ENCODE measurements around the gene BBC3.

DNA sequence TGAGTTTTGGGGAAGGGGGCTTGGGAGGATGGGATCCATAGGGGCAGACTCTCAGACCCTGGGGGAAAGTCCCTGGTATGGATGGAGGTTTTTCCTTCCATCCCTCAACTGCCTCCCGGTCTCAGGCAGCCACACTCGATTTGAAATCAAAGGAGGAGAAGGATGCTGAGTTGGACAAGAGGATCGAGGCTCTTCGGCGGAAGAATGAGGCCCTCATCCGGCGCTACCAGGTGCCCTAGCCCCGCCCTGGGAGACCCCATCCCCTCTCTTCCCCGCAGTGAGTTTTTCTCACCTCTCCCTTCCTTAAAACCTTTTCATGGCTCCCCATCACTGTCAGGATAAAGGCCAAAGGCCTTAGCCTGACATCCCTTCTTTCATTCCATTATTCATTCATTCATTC, 27.4 kb upstream of the BBC3 start:
- TF ChIP-seq, protein P1, sequence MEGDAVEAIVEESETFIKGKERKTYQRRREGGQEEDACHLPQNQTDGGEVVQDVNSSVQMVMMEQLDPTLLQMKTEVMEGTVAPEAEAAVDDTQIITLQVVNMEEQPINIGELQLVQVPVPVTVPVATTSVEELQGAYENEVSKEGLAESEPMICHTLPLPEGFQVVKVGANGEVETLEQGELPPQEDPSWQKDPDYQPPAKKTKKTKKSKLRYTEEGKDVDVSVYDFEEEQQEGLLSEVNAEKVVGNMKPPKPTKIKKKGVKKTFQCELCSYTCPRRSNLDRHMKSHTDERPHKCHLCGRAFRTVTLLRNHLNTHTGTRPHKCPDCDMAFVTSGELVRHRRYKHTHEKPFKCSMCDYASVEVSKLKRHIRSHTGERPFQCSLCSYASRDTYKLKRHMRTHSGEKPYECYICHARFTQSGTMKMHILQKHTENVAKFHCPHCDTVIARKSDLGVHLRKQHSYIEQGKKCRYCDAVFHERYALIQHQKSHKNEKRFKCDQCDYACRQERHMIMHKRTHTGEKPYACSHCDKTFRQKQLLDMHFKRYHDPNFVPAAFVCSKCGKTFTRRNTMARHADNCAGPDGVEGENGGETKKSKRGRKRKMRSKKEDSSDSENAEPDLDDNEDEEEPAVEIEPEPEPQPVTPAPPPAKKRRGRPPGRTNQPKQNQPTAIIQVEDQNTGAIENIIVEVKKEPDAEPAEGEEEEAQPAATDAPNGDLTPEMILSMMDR (IDR thresholded peaks at IDR 0.05): no peak
- TF ChIP-seq POLR2A (IDR thresholded peaks at IDR 0.05) (no peak), POLR2AphosphoS5 (IDR thresholded peaks at IDR 0.05; ENCODE audit: insufficient read depth in 1 of 2, low read depth in 1 of 2) (no peak)

All from vagina (tissue), 2 donors.